Midbrain (tissue), 1 donor: ENCODE data around the gene NNMT.

Source experiments
- DNase-seq: peaks from one replicate; lab custom pipeline; 2025; lab: John Stamatoyannopoulos, UW

Gene NNMT

GRCh38 chr11:114348200-114349191 is 52.3 kb downstream of the NNMT start:
- peak; percentile 68 for DNase-seq

- DNase-seq: no peak
Measured at GRCh38 chr11:114350022-114350421, 53.8 kb downstream of the NNMT start.

GRCh38 chr11:114353443-114353842 is 57.2 kb downstream of the NNMT start:
- no peak for DNase-seq

GRCh38 chr11:114354076-114354475 is 57.9 kb downstream of the NNMT start:
- no peak for DNase-seq

- no peak for DNase-seq
Measured at GRCh38 chr11:114358716-114359115, 62.5 kb downstream of the NNMT start.

GRCh38 chr11:114359342-114359741 is 63.1 kb downstream of the NNMT start:
- DNase-seq: no peak

GRCh38 chr11:114362326-114362725 is 66.1 kb downstream of the NNMT start:
- no peak for DNase-seq

- DNase-seq: no peak
Measured at GRCh38 chr11:114362958-114363357, 66.8 kb downstream of the NNMT start.
